ENCODE results near the gene KCNA1.

The KCNA1 gene

GRCh38 chr12:4959381-4959780, 49.7 kb downstream of the KCNA1 start:
- DNase-seq (ENCODE audit: low spot score), result no peak

- no peak for DNase-seq (ENCODE audit: low spot score)
Measured at GRCh38 chr12:4960030-4960429, 50.3 kb downstream of the KCNA1 start.

- DNase-seq (ENCODE audit: low spot score), result no peak
Measured at GRCh38 chr12:4960547-4960946, 50.8 kb downstream of the KCNA1 start.

- no peak for DNase-seq (ENCODE audit: low spot score)
Measured at GRCh38 chr12:4961311-4961710, 51.6 kb downstream of the KCNA1 start.

GRCh38 chr12:4962539-4963486, 53.1 kb downstream of the KCNA1 start:
- DNase-seq (ENCODE audit: low spot score), result peak; percentile 11
